Omental fat pad (tissue), 4 donors: ENCODE results near the gene PHPT1. TPM values are rescaled to one million over a fixed set of nuclear protein-coding genes. Genes with fewer than 3 reads are reported as not detected.
"Not testable (repeated sequence)": the region's sequence is repeated elsewhere in the genome, so short reads cannot be mapped to it uniquely, and the experiment has no call there.

Source experiments
- ATAC-seq: fragments of 150-250 bp; one replicate; pipeline ENCODE4 v1.9.1; 2016; ENCODE audit warnings: mild to moderate bottlenecking, moderate library complexity; ENCODE audit not compliant: low FRiP score
- DNase-seq: peaks from one replicate; pipeline ENCODE4 v3.0.0-alpha.2; 2019; ENCODE audit warnings: low spot score
- CTCF ChIP-seq, 3 donors: fragments of 450-650 bp; IDR thresholded peaks; one replicate each; pipeline ENCODE4 v1.5.1; 2016 to 2017; ENCODE audit warnings: antibody characterized with exemption in 3 of 3, mild to moderate bottlenecking in 3 of 3, moderate library complexity in 2 of 3
- total RNA-seq, 4 donors: library from RNA; depleted of rRNA; stranded (reverse); fragments of >200 nt; gene quantifications; one replicate each; pipeline ENCODE4 v1.1.0, GENCODE V29; 2016

The PHPT1 gene
- total RNA-seq, 4 donors from 2014 or later = 27.1 to 53.9 (median 40.9) TPM

DNA sequence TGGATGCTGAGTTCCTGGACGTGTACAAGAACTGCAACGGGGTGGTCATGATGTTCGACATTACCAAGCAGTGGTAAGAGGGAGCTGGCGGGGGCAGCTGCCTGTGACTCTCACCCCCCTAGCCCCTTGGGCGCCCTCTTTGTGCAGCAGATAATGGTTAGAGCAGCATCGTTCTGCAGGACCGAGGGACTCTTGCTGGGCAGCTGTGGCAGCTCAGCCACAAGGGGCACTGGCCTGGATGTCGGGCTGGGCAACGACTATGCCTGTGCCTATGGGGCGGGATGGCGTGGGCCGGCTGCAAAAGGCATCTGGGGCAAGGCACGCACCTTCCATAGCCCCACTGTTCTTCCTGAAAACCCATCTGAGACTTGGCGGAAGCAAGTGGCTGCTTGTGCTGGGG, 19.8 kb upstream of the PHPT1 start:
- no peak for ATAC-seq
- TF ChIP-seq CTCF (IDR thresholded peaks at IDR 0.05) = no peak
- DNase-seq = no peak

- ATAC-seq = no peak
- TF ChIP-seq CTCF (IDR thresholded peaks at IDR 0.05) = no peak
- no peak for DNase-seq
These were observed 19.0 kb upstream of the PHPT1 start for GRCh38 chr9:136829981-136830885.

- TF ChIP-seq CTCF (IDR thresholded peaks at IDR 0.05) = no peak
- no peak for ATAC-seq
- DNase-seq = no peak
These were observed 18.0 kb upstream of the PHPT1 start for GRCh38 chr9:136831002-136831719.

DNA sequence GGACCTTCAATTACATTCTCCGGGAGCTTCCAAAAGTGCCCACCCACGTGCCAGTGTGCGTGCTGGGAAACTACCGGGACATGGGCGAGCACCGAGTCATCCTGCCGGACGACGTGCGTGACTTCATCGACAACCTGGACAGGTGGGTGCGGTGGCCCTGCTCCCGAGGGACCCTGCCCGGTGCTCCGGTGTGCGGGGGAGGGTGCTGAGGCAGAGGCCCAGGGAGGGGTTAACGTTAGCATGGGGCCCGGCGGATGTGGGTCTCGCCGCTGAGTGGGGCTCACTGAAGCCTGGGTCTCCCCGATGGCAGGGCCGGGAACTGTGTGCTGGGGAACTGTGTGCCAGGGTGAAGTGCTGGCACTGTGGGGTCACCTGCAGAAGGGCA, 17.5 kb upstream of the PHPT1 start:
- ATAC-seq (no peak), DNase-seq (no peak)
- no peak for TF ChIP-seq CTCF (IDR thresholded peaks at IDR 0.05)

- DNase-seq (no peak), ATAC-seq (no peak)
- no peak for TF ChIP-seq CTCF (IDR thresholded peaks at IDR 0.05)
These were observed 16.6 kb upstream of the PHPT1 start for GRCh38 chr9:136832581-136832980.

DNA sequence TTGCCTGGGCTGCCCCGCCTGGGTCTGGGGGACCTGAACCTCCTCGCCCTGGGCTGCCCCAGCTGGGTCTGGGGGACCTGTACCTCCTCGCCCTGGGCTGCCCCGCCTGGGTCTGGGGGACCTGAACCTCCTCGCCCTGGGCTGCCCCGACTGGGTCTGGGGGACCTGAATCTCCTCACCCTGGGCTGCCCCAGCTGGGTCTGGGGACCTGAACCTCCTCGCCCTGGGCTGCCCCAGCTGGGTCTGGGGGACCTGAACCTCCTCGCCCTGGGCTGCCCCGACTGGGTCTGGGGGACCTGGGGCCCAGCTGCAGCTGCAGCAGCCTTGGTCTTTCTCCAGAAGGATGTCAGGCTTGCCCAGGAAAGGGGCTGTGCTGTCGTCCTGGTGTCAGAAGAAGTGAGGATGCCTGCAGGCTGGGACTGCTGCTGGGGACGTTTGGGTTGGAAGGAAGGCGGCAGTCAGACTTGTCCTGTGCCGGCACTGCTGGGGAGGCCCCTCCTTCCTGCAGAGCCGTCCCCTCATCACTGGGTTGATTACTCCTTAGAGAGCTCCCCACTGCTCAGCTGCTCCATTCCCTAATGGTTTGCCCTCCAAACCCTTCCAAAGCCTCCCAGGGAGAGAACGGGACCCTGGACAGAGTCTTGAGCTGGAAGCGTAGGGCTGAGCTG, 15.7 kb upstream of the PHPT1 start:
- ATAC-seq, DNase-seq: not testable (repeated sequence)
